Stimulated activated CD8-positive, alpha-beta memory T cell treated with anti-CD3 and anti-CD28 coated beads, Interleukin-12 subunit alpha, Interleukin-12 subunit beta, amount 100 ng/mL, for 24 hours (primary cell): ENCODE data around the gene GALNT15.

Experiments used
- DNase-seq: peaks from one replicate; pipeline ENCODE4 v3.0.0-alpha.2; 2020; ENCODE audit errors: extremely low read depth

Gene GALNT15, protein sequence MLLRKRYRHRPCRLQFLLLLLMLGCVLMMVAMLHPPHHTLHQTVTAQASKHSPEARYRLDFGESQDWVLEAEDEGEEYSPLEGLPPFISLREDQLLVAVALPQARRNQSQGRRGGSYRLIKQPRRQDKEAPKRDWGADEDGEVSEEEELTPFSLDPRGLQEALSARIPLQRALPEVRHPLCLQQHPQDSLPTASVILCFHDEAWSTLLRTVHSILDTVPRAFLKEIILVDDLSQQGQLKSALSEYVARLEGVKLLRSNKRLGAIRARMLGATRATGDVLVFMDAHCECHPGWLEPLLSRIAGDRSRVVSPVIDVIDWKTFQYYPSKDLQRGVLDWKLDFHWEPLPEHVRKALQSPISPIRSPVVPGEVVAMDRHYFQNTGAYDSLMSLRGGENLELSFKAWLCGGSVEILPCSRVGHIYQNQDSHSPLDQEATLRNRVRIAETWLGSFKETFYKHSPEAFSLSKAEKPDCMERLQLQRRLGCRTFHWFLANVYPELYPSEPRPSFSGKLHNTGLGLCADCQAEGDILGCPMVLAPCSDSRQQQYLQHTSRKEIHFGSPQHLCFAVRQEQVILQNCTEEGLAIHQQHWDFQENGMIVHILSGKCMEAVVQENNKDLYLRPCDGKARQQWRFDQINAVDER

GRCh38 chr3:16174389-16174788, at the start of gene GALNT15:
TSS of gene GALNT15 (plus strand) at chr3:16174680. CDS start at chr3:16175152, 472 bp downstream.
- DNase-seq, result no peak

GRCh38 chr3:16126634-16127033, 47.8 kb upstream of the GALNT15 start:
- no peak for DNase-seq

DNA sequence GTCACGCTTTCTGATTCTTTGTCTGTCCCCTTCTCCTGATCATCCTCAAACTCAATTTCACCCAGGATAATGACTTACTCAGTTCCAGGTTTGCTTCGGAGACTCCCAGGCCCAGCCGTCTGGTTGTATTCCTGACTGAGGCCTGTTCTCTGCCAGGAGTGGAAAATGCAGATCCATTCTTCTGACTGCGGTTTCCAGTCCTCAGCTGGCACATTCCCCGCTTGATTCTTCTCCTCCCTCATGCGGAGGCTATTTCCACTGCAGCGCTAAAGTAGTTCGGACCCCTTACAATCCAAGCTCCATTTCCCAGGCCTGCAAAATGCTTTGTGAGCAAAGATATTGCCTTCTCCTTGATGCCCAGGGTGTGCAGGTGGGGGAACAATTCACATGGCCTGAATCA, 47.2 kb upstream of the GALNT15 start:
- no peak for DNase-seq

DNA sequence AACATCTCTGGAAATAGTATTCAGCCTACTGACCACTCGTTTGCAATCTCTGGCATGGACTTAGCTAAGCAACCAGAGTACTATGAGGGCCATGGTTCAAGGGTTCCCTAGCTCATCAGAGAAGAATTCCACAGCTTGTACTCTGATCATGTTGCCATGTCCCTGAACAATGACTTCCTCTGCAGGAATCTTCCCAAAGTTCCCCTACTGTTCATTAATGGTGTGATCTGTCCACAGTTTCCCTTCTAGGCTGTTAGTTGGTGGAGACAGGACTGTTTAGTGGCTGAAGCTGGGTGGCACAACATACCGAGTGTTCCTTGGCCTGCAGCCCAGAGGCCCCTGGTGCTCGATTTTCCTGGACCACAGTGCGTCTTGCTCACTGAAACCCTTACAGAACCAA, 44.4 kb upstream of the GALNT15 start:
- no peak for DNase-seq

GRCh38 chr3:16132190-16132589, 42.3 kb upstream of the GALNT15 start:
- DNase-seq, result no peak

DNA sequence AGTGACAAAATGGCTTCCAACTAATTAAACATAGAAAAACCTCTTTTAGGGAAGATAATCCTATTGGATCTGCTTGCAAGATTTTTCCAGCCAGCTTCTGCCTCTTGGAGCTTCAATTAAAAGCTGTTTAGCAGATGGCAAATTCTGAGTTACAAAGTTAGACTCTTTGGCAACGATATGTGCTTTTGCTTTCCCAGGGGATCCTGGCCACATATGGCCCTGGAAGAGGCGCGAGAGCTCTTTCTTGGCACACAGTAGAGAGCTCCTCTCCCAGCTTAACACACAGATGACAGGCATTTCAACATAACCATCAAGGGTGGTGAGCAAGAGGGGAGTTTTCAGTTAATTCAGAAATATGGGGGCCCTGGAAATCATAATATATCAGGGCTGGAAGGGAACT, 41.6 kb upstream of the GALNT15 start:
- no peak for DNase-seq

DNA sequence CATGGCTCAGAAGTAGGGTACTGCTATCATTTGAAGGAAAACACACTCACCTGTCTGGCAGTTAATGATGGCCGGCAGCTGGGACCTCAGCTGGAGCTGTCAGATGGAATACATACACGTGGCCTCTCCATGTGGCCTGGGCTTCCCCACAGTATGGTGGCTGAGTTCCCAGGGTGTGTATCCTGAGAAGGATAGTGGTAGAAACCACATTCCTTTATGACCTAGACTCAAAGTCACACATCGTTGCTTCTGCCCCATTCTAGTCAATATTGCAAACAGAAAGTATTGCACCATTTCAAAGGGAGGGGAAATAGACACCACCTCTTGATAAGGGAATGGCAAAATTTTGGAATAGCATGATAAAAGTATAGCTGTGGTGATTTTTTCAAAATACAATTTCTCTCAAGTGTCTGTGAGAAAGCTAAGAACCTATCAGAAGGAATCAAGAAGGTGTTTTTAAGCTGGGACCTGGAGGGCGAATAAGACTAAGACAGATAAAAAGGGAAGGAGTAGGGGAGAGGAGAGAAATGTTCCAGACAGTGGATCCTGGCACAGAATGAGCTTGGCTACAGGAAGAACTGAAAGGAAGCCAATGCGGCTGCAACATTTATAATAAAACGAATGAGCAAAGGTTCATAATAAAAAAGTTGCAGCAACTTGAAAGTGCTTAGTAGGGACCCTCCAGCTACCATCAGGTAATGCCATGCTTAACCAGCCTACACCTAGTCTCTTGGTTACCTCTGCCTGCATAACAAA, 40.1 kb upstream of the GALNT15 start:
- no peak for DNase-seq

GRCh38 chr3:16136055-16136454, 38.4 kb upstream of the GALNT15 start:
- no peak for DNase-seq

- no peak for DNase-seq
Measured at GRCh38 chr3:16137044-16137443, 37.4 kb upstream of the GALNT15 start.

- DNase-seq, result no peak
Measured at GRCh38 chr3:16137977-16138376, 36.5 kb upstream of the GALNT15 start.

DNA sequence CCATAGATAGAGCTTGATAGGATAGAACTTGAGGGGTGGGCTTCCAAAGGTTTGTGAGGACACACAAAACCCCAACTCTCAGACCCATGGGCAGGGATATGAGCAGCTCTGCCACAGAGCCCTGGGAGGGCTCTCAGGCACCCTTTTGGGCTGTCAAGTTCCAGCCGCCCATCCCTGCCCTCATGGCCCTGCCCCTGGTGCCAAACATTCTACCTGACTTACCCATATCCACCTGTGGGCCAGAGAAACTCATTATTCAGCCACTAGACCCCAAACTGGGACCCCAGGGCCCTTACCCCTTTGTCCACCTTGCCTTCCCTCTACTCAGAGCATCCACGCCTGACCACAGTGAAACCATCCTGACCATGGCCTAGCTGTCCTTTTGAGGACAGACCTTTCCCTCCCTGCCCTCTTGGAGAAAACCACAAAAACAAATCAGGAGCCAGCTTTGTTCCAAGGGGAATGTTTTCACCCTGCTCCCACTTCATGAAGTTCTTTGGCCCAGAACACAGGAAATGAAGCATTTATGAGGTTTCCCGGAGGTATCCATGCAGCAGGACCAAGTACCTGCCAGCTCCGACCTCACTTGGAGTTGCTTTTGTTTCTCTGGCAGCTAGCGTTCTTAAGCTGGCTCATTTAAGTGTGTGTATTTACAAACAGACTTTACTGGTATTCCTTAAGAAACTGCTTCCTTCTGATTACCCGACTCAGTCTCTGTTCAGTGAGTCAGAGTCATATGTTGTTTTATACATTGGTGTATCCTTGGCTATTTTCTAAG, 34.2 kb upstream of the GALNT15 start:
- DNase-seq, result no peak

DNA sequence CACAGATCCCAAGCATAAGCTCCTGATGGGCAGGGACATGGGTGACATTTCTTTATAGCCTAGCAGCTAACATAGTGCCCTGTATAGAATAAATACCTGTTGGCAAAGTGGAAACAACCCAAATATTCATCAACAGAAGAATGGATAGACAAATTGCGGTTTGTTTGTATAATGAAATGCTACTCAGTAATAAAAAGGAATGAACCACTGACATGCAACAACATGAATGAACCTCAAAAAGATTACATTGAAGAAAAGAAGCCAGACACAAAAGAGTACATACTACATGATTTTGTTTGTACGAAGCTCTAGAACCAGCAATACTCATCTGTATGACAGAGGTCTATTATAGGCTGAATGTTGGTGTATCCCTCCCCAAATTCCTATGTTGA, 33.6 kb upstream of the GALNT15 start:
- no peak for DNase-seq

- no peak for DNase-seq
Measured at GRCh38 chr3:16142350-16143025, 32.0 kb upstream of the GALNT15 start.

- no peak for DNase-seq
Measured at GRCh38 chr3:16143861-16144447, 30.5 kb upstream of the GALNT15 start.

GRCh38 chr3:16145176-16145575, 29.3 kb upstream of the GALNT15 start:
- no peak for DNase-seq

DNA sequence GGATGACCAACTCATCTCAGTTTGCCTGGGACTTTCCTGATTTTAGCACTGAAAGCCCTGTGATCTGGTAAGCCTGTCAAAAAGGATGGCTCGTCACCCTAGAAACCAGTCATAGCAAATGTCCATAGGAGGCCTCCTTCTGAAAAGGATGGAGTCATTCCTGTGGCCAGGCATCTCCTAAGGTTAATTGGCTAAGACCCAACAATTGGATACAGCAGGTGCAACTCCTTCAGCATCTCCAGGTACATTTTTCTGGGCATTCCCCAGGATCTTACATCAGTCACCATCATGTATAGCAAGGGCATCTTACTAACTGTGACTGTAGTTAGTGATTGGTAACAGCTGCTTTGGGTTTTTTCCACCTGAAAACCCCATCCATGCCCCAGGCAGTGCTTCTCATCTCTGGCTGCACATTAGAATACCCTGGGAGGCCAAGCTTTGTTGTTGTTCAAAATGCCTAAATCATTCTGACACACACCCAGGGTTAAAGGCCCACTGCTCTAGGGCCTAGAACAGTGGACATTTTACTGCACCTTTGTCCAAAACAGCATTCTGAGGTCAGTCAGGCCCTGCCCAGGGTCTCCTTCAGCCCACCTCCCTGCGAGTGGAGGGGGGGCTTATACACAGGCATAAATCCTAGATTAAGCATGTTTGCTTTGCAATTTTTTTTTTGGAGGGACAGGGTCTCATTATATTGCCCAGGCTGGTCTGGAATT, 28.3 kb upstream of the GALNT15 start:
- DNase-seq, result no peak

- no peak for DNase-seq
Measured at GRCh38 chr3:16147220-16147994, 27.1 kb upstream of the GALNT15 start.

DNA sequence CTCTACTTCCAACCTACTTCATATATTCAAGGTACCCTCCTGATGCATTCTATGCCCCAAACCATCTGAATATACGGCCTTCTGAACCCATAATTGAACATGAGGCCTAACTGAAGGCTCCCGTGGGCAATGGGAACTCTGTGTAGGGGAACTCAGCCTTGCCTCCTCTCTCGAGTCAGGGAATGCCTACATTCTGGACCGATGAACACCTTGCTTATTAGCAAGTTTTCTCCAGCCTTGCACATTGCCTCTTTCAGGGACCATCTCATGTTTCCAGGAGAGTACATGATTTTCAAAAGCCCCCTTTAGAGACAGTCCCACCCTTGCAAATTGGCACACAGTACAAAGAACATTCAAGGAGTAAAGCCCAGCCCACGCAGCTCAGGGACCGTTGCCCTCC, 26.3 kb upstream of the GALNT15 start:
- no peak for DNase-seq

DNA sequence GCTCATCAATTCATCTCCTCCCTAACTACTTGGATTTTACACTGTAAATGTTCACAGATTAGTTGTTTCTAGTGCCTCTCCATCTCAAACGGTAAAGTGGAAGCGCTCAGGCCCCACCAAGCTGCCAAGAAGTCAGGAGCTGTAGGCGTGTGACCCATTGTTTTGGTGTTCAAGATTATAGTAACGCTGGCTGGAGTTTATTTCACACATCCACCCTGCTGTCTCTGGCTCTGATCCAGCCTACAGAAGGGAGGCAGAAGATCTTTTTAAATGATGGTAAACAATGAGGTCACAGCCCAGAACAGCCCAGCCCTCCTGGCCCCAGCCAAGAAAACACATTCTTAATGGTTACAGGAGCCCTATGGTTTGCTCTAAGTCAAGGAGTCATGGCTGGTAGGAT, 25.7 kb upstream of the GALNT15 start:
- DNase-seq, result no peak

GRCh38 chr3:16150285-16150684, 24.2 kb upstream of the GALNT15 start:
- DNase-seq, result no peak
